ENCODE results near the gene MACROD1. TPM values are rescaled to one million over a fixed set of nuclear protein-coding genes. Genes with fewer than 3 reads are reported as not detected.

MACROD1 gene
- total and polyA plus RNA-seq, 2 of the 13 experiments (the other 11 are each of a cell fraction or from before 2014, with no cell fraction given): 23.1 to 34.5 TPM

DNA sequence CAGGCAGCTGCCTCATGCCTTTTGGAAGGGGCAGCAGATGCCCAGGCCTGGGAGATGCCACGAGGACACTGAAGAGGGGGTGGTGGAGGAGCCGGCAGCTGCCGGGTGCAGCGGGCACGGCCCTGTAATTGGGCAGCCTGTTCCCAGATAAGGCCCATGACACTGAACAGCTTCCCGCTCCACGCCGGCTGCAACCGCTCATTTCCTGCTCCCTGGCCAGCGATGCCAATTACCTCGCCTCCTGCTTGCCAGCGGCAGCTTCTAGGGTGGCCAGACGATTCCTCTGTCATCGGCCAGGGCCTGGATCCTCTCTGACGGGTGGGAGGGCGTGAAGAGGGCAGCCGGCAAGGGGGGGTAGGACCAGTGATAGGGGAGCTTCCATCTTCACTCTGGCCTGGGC, 107.4 kb downstream of the MACROD1 start:
- CTCF ChIA-PET (ENCODE audit: low intra/inter-chr PET ratio, low total read pairs): no interaction called here
- H3K4me2 ChIP-seq (ENCODE audit: low read depth, low read length): no peak overlapping the region
- H3K79me2 ChIP-seq (ENCODE audit: insufficient read depth, low read length): no peaks in the 10 kb centered on the region
- intact Hi-C loops (cut with micrococcal nuclease; ENCODE audit: unreplicated experiment) (no loop called here), in situ Hi-C loops (cut with HindIII; ENCODE audit: extremely low pct_ligation_motif_present, low pct_unique_long_range_greater_than_20kb) (no loop called here)
- no peaks in the 10 kb centered on the region for H3K27me3 ChIP-seq (ENCODE audit: control insufficient read depth in 1 of 2, insufficient read depth in 2 of 2, low read length in 2 of 2)
- no peak for DNase-seq (ENCODE audit: low spot score)
- H3K4me1 ChIP-seq (ENCODE audit: insufficient read depth, low read length): no peaks in the 10 kb centered on the region
- POLR2A ChIA-PET: no interaction called here
- no peak overlapping the region for H3K27ac ChIP-seq (ENCODE audit: extremely low read length, insufficient read depth, low read length)
- TF ChIP-seq, protein P1, sequence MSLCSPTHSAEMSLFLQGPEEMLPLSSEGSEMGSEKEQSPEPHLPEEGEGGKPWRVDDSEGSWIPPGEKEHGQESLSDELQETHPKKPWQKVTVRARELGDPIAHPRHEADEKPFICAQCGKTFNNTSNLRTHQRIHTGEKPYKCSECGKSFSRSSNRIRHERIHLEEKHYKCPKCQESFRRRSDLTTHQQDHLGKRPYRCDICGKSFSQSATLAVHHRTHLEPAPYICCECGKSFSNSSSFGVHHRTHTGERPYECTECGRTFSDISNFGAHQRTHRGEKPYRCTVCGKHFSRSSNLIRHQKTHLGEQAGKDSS (CRISPR knock-in tag; IDR thresholded peaks at IDR 0.05; ENCODE audit: borderline replicate concordance, low read depth): no peak
- TF ChIP-seq HNRNPL (IDR thresholded peaks at IDR 0.05; ENCODE audit: low read depth, low read length): peak; percentile 85
- H3K9ac ChIP-seq (ENCODE audit: insufficient read depth, low read depth, low read length): no peak overlapping the region
- 96% methylated on average over 16 of the region's 17 CpGs for WGBS (ENCODE audit: low lambda C conversion rate)
- peaks cover 4% of the 10 kb centered on the region; the same call in 1 of the 2 replicates for H4K20me1 ChIP-seq (ENCODE audit: insufficient read depth, low read length)
- no peaks in the 10 kb centered on the region for H3K36me3 ChIP-seq (replicated peaks in 1 of 2; ENCODE audit: control insufficient read depth in 1 of 2, insufficient read depth in 2 of 2, low read length in 2 of 2)
- BruUV-seq (replicated peaks): no TSS peak
- H3K4me3 ChIP-seq (replicated peaks in 1 of 3; ENCODE audit: insufficient read depth in 1 of 3, low read depth in 2 of 3, low read length in 3 of 3): no peak overlapping the region
- no peak overlapping the region for H2AFZ ChIP-seq (ENCODE audit: low read length)
- no peaks in the 10 kb centered on the region for H3K9me3 ChIP-seq (ENCODE audit: low read length)
- no peak for ATAC-seq
- no peak for FAIRE-seq

DNA sequence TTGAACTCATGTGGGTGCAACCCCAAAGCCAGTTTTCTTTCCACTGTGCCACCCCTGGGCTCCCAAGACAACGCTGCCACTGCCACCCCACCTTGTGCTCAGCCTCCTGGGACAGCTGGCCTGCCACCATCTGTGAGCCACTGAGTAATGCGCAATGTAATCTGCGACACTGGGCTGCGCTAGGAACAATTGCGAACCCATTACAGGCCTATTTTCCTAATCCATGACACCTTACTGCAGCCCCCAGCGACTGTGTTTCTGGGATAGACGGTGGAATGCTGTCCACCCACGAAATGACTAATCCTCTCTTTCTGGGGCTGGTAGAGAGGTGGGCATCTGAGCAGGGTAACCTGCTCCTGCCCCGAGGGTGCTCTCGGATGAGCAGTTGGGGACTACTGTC, 108.0 kb downstream of the MACROD1 start:
- Histone ChIP-seq H3K9ac (ENCODE audit: insufficient read depth, low read depth, low read length) (no peak overlapping the region), H3K36me3 (replicated peaks in 1 of 2; ENCODE audit: control insufficient read depth in 1 of 2, insufficient read depth in 2 of 2, low read length in 2 of 2) (no peaks in the 10 kb centered on the region), H3K9me3 (ENCODE audit: low read length) (no peaks in the 10 kb centered on the region), H4K20me1 (ENCODE audit: insufficient read depth, low read length) (peaks cover 4% of the 10 kb centered on the region; the same call in 1 of the 2 replicates), H3K4me1 (ENCODE audit: insufficient read depth, low read length) (no peaks in the 10 kb centered on the region), H3K79me2 (ENCODE audit: insufficient read depth, low read length) (no peaks in the 10 kb centered on the region), H3K27ac (ENCODE audit: extremely low read length, insufficient read depth, low read length) (no peak overlapping the region), H2AFZ (ENCODE audit: low read length) (no peak overlapping the region), H3K4me2 (ENCODE audit: low read depth, low read length) (no peak overlapping the region), H3K4me3 (replicated peaks in 1 of 3; ENCODE audit: insufficient read depth in 1 of 3, low read depth in 2 of 3, low read length in 3 of 3) (no peak overlapping the region), H3K27me3 (ENCODE audit: control insufficient read depth in 1 of 2, insufficient read depth in 2 of 2, low read length in 2 of 2) (no peaks in the 10 kb centered on the region)
- DNase-seq (ENCODE audit: low spot score) (no peak), ATAC-seq (no peak), FAIRE-seq (no peak)
- ChIA-PET CTCF (ENCODE audit: low intra/inter-chr PET ratio, low total read pairs) (no interaction called here), POLR2A (no interaction called here)
- TF ChIP-seq, protein P2, sequence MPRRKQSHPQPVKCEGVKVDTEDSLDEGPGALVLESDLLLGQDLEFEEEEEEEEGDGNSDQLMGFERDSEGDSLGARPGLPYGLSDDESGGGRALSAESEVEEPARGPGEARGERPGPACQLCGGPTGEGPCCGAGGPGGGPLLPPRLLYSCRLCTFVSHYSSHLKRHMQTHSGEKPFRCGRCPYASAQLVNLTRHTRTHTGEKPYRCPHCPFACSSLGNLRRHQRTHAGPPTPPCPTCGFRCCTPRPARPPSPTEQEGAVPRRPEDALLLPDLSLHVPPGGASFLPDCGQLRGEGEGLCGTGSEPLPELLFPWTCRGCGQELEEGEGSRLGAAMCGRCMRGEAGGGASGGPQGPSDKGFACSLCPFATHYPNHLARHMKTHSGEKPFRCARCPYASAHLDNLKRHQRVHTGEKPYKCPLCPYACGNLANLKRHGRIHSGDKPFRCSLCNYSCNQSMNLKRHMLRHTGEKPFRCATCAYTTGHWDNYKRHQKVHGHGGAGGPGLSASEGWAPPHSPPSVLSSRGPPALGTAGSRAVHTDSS (CRISPR knock-in tag; conservative IDR thresholded peaks at IDR 0.05): no peak
- no peak for TF ChIP-seq PCBP2 (optimal IDR thresholded peaks at IDR 0.05; ENCODE audit: low read depth, low read length, poor library complexity, severe bottlenecking)
- TF ChIP-seq KDM3A (CRISPR knock-in tag; IDR thresholded peaks at IDR 0.05; ENCODE audit: low read depth): no peak
- no peak for TF ChIP-seq ZNF260 (CRISPR knock-in tag; IDR thresholded peaks at IDR 0.05; ENCODE audit: borderline replicate concordance, low read depth)
- no peak for TF ChIP-seq HOXA3 (CRISPR knock-in tag; IDR thresholded peaks at IDR 0.05)
- TF ChIP-seq HCFC1 (IDR thresholded peaks at IDR 0.05; ENCODE audit: low read depth, low read length): no peak
- TF ChIP-seq ZNF180 (CRISPR knock-in tag; IDR thresholded peaks at IDR 0.05; ENCODE audit: borderline replicate concordance, low read depth): no peak
- no peak for TF ChIP-seq ZNF614 (CRISPR knock-in tag; IDR thresholded peaks at IDR 0.05; ENCODE audit: borderline replicate concordance)
- no peak for TF ChIP-seq RAD21 (CRISPR knock-in tag; IDR thresholded peaks at IDR 0.05)
- no peak for TF ChIP-seq SETDB1 (CRISPR knock-in tag; IDR thresholded peaks at IDR 0.05; ENCODE audit: borderline replicate concordance)
- no peak for TF ChIP-seq ZBTB38 (CRISPR knock-in tag; IDR thresholded peaks at IDR 0.05)
- TF ChIP-seq ZNF430 (CRISPR knock-in tag; IDR thresholded peaks at IDR 0.05): no peak
- TF ChIP-seq NR2F1 (CRISPR knock-in tag; IDR thresholded peaks at IDR 0.05): no peak
- no peak for TF ChIP-seq ZNF616 (CRISPR knock-in tag; IDR thresholded peaks at IDR 0.05; ENCODE audit: low read depth)
- no peak for TF ChIP-seq RORA (CRISPR knock-in tag; IDR thresholded peaks at IDR 0.05)
- no peak for TF ChIP-seq ZFP36L2 (CRISPR knock-in tag; IDR thresholded peaks at IDR 0.05)
- no peak for TF ChIP-seq RBFOX2 (IDR thresholded peaks at IDR 0.05; ENCODE audit: low read depth, low read length)
- intact Hi-C loops (cut with micrococcal nuclease; ENCODE audit: unreplicated experiment) (no loop called here), in situ Hi-C loops (cut with HindIII; ENCODE audit: extremely low pct_ligation_motif_present, low pct_unique_long_range_greater_than_20kb) (no loop called here)
- WGBS (ENCODE audit: low lambda C conversion rate): 89% methylated on average over 8 of the region's 10 CpGs
- BruUV-seq (replicated peaks): no TSS peak

Measured in HepG2 (cell line).